ENCODE measurements around the gene TSHR. TPM values are rescaled to one million over a fixed set of nuclear protein-coding genes. Genes with fewer than 3 reads are reported as not detected.

The TSHR gene
- total RNA-seq, 1 donor from 2014 or later = not detected

DNA sequence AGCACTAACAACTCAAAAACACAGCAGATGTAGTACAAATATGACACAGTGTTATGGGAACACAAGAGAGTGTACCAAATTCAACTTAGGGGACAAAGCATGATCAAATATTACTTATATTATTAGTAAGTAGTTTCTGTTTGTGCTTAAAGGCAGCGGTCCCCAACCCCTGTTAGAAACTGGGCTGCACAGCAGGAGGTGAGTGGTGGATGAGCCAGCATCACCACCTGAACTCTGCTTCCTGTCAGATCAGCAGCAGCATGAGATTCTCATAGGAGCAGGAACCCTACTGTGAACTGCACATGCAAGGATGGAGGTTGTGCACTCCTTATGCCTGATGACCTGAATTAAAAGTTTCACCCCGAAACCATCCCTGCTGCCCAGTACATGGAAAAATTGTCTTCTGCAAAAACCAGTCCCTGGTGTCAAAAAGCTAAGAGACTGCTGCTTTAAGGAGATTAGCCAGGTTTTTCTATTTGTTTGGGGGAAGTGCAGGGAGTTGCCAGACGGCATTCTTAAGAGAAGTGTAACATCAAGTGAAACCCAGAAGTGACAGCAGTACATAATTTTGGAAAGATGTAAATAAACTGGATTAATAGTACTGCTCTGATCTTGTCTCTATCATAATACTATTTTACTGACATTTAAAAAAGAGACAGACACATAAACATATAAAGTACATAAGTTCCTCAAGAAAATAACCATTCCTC is 238.7 kb downstream of the TSHR start:
- DNase-seq (ENCODE audit: missing footprints) (no peak), ATAC-seq (no peak)
- intact Hi-C loops (cut with DNase I) = no loop called here

Other genes starting within 250 kb of the TSHR start
- gene CEP128, start 13.9 kb upstream of the TSHR start, total RNA-seq = 3.5 TPM